Breast epithelium (tissue), 4 donors: ENCODE measurements around the gene WWTR1. TPM values are rescaled to one million over a fixed set of nuclear protein-coding genes. Genes with fewer than 3 reads are reported as not detected.

Experiments used
- DNase-seq, 2 donors: peaks; one replicate each; pipeline ENCODE4 v3.0.0-alpha.2; 2019; ENCODE audit warnings: low spot score in 2 of 2
- H3K27ac ChIP-seq, 2 donors: fragments of 200-600 bp; sonication (generic) in 1 of 2; one replicate each; pipeline ENCODE4 v1.5.1; 2016 to 2019; ENCODE audit warnings: mild to moderate bottlenecking in 1 of 2
- H3K27me3 ChIP-seq, 2 donors: fragments of 200-600 bp; sonication (generic) in 1 of 2; one replicate each; pipeline versions ENCODE4 v1.5.1 to v1.6.0; 2017 to 2019; ENCODE audit warnings: control low read depth in 1 of 2, mild to moderate bottlenecking in 1 of 2
- H3K36me3 ChIP-seq: fragments of 200-600 bp; one replicate; pipeline ENCODE4 v1.5.1; 2019
- H3K4me1 ChIP-seq, 2 donors: fragments of 200-600 bp; sonication (generic); one replicate each; pipeline ENCODE4 v1.5.1; 2016 to 2019; ENCODE audit warnings: control low read depth in 1 of 2
- H3K4me3 ChIP-seq, 3 donors: fragments of 200-600 bp; sonication (generic); 1 replicate in 2 of 3; 2 replicates in 1 of 3; pipeline ENCODE4 v1.5.1; 2016 to 2019; ENCODE audit warnings: mild to moderate bottlenecking in 3 of 3, moderate library complexity in 2 of 3
- H3K9me3 ChIP-seq, 2 donors: fragments of 200-600 bp; sonication (generic) in 1 of 2; one replicate each; pipeline ENCODE4 v1.5.1; 2016 to 2019; ENCODE audit warnings: control low read depth in 1 of 2
- CTCF ChIP-seq, 3 donors: fragments of 450-650 bp; IDR thresholded peaks; one replicate each; pipeline ENCODE4 v1.5.1; 2016 to 2017; ENCODE audit warnings: antibody characterized with exemption in 3 of 3, mild to moderate bottlenecking in 3 of 3, moderate library complexity in 3 of 3
- POLR2A ChIP-seq: fragments of 450-650 bp; IDR thresholded peaks from one replicate; pipeline ENCODE4 v1.6.1; 2016; ENCODE audit warnings: antibody characterized with exemption, mild to moderate bottlenecking, moderate library complexity
- POLR2AphosphoS5 ChIP-seq, 3 donors: sonication (generic); formaldehyde crosslinking; IDR thresholded peaks; one replicate each; pipeline ENCODE4 v1.6.1; 2017; ENCODE audit warnings: antibody characterized with exemption in 3 of 3
- intact Hi-C: fragments of 100-400 bp; cut with DNase I; formaldehyde crosslinking; loops from one replicate; pipeline ENCODE4 v1.15.1; 2023; ENCODE audit warnings: low total_unique reads
- total RNA-seq, 3 donors: library from RNA; depleted of rRNA; stranded (reverse); fragments of >200 nt; gene quantifications; one replicate each; pipeline ENCODE4 v1.1.0, GENCODE V29; 2016

Gene WWTR1
- total RNA-seq, 3 donors from 2014 or later = 53.6 to 98.2 (median 91.4) TPM

GRCh38 chr3:149552700-149553099 is 105.1 kb downstream of the WWTR1 start:
- no peak for DNase-seq
- H3K9me3 ChIP-seq = no peaks in the 10 kb centered on the region
- no peaks in the 10 kb centered on the region for H3K27me3 ChIP-seq
- intact Hi-C loops = no loop called here
- H3K4me1 ChIP-seq = peaks cover 0 to 30% of the 10 kb centered on the region in 2 donors
- TF ChIP-seq POLR2AphosphoS5 (IDR thresholded peaks at IDR 0.05) (no peak), POLR2A (no peak), CTCF (IDR thresholded peaks at IDR 0.05) (no peak)
- no peak overlapping the region for H3K4me3 ChIP-seq
- peak overlapping the region; percentile 89 to 90 for H3K27ac ChIP-seq
- no peaks in the 10 kb centered on the region for H3K36me3 ChIP-seq

- no peak for DNase-seq
- Histone ChIP-seq H3K4me1 (peaks cover 0 to 30% of the 10 kb centered on the region in 2 donors), H3K9me3 (no peaks in the 10 kb centered on the region), H3K4me3 (no peak overlapping the region), H3K27me3 (no peaks in the 10 kb centered on the region), H3K36me3 (no peaks in the 10 kb centered on the region), H3K27ac (peak overlapping the region; percentile 22 to 89)
- no peak for TF ChIP-seq CTCF (IDR thresholded peaks at IDR 0.05)
- TF ChIP-seq POLR2AphosphoS5 (IDR thresholded peaks at IDR 0.05) = no peak
- TF ChIP-seq POLR2A = no peak
- intact Hi-C loops = no loop called here
Measured at GRCh38 chr3:149551500-149551899, 106.3 kb downstream of the WWTR1 start.

- Histone ChIP-seq H3K4me1 (peaks cover 0 to 10% of the 10 kb centered on the region in 2 donors), H3K4me3 (peak overlapping the region in 1 of 3 donors; percentile 26)
- intact Hi-C loops = no loop called here
Measured at GRCh38 chr3:149548669-149549065, 109.2 kb downstream of the WWTR1 start.

DNA sequence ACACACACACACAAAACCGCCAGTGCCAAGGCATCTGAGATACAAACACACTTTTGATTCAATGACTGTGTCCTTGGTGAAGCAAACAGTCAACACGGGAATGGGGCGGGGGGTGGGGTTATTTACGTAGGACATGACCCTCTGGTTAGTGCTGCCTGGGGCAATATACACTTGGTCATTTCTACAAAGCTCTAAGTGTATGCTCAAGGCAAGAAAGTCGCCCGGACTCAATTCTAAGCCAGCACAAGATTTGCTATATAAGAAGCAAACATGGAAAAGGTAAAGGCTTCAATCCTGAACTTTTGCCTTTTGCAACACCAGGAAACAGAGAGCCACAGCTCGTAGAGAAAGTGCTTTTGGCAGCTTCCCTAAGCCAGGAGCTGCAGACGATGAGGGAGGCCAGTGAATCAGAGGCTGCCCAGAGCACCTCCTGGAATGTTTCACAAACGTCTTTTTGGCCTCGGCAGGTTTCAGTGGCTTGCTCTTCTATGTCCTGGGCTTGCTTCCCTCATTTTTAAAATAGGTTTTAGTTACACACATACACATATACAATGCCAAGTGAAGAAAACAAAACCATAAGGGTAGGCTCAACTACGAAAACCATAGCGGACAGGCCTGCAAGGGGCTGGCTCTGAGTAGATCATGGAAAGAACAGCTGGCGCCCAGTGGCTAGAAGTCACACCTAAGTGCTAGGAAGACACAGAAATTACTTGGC is 109.7 kb downstream of the WWTR1 start:
- H3K36me3 ChIP-seq = no peaks in the 10 kb centered on the region

More at GRCh38 chr3:149548669-149549065, 109.2 kb downstream of the WWTR1 start:
- TF ChIP-seq CTCF (IDR thresholded peaks at IDR 0.05) (no peak), POLR2AphosphoS5 (IDR thresholded peaks at IDR 0.05) (no peak), POLR2A (no peak)
- Histone ChIP-seq H3K27ac (peak overlapping the region; percentile 79 to 90), H3K36me3 (no peaks in the 10 kb centered on the region), H3K27me3 (no peaks in the 10 kb centered on the region), H3K9me3 (no peaks in the 10 kb centered on the region)
- DNase-seq = no peak

More for the DNA sequence above, 109.7 kb downstream of the WWTR1 start:
- intact Hi-C loops = no loop called here
- Histone ChIP-seq H3K4me1 (peaks cover 0 to 6% of the 10 kb centered on the region in 2 donors), H3K4me3 (peak overlapping the region in 1 of 3 donors; percentile 26), H3K9me3 (no peaks in the 10 kb centered on the region), H3K27ac (peak overlapping the region; percentile 79 to 90), H3K27me3 (no peaks in the 10 kb centered on the region)
- DNase-seq = peak; percentile 61 to 64
- TF ChIP-seq CTCF (IDR thresholded peaks at IDR 0.05) (no peak), POLR2AphosphoS5 (IDR thresholded peaks at IDR 0.05) (peak; percentile 22 to 60 (median 54))
